K562 (cell line): ENCODE data around the gene PCSK5. TPM values are rescaled to one million over a fixed set of nuclear protein-coding genes. Genes with fewer than 3 reads are reported as not detected.

Source experiments
- ATAC-seq: fragments of 200-7000 bp; cut with Tn5 transposase; 3 replicates; pipeline ENCODE4 v1.9.1; 2020; ENCODE audit warnings: moderate library complexity
- BruUV-seq: library from RNA; stranded (reverse); fragments of 400-500 nt; replicated peaks from 2 replicates; lab custom pipeline; 2021; lab: Mats Ljungman, UMichigan
- CTCF ChIA-PET: fragments of 300-600 bp; formaldehyde crosslinking; extraction: SDS; loops from one replicate; lab custom pipeline; 2021; ENCODE audit warnings: low intra/inter-chr PET ratio; lab: Yijun Ruan, JAX
- POLR2A ChIA-PET: fragments of 300-600, 350-650 bp; sonication (Branson Sonifier 250); formaldehyde crosslinking; extraction: SDS; loops from one replicate; lab custom pipeline; 2021; ENCODE audit warnings: antibody characterized with exemption, inconsistent platforms; lab: Yijun Ruan, JAX
- DNase-seq, 4 experiments: peaks; one replicate each; pipeline versions ENCODE4 v3.0.0 to v3.0.0-alpha.2; 2011 to 2018; ENCODE audit warnings: low spot score in 3 of 4, mixed read lengths in 3 of 4; ENCODE audit errors: extremely low read depth in 1 of 4
- FAIRE-seq: peaks from 2 replicates; lab custom pipeline; 2011; peaks lifted over from hg19 to GRCh38; lab: Jason Lieb, UNC
- H2AFZ ChIP-seq: 2 replicates; pipeline ENCODE4 v1.6.0; 2011; ENCODE audit warnings: low read depth, low read length, control low read depth, inconsistent platforms
- H3K27ac ChIP-seq: fragments of 200-600 bp; 3 replicates; pipeline ENCODE4 v1.8.0; 2011; ENCODE audit warnings: low read depth, mild to moderate bottlenecking, control low read depth, inconsistent platforms, low read length, moderate library complexity, mixed read lengths; ENCODE audit errors: extremely low read depth
- H3K27me3 ChIP-seq, 2 experiments: fragments of 300-600 bp in 1 of 2; 2 replicates in 1 of 2; 3 replicates in 1 of 2; pipeline versions ENCODE4 v1.6.0 to v1.8.0; 2011; ENCODE audit warnings: inconsistent platforms in 2 of 2, low read length in 2 of 2, mild to moderate bottlenecking in 1 of 2, mixed read lengths in 1 of 2, moderate library complexity in 1 of 2; ENCODE audit not compliant: control insufficient read depth in 2 of 2, insufficient read depth in 2 of 2
- H3K36me3 ChIP-seq: fragments of 300-600 bp; 3 replicates; pipeline ENCODE4 v1.8.0; 2011; ENCODE audit warnings: mild to moderate bottlenecking, low read length, inconsistent platforms; ENCODE audit not compliant: control insufficient read depth, insufficient read depth
- H3K4me1 ChIP-seq, 2 experiments: fragments of 200-600 bp in 1 of 2; replicated peaks in 1 of 2; 2 replicates in 1 of 2; 3 replicates in 1 of 2; pipeline versions ENCODE4 v1.5.1 to v1.8.0; 2011; ENCODE audit warnings: inconsistent platforms in 2 of 2, low read length in 2 of 2, mild to moderate bottlenecking in 1 of 2, mixed read lengths in 1 of 2, moderate library complexity in 1 of 2; ENCODE audit not compliant: control insufficient read depth in 2 of 2, insufficient read depth in 2 of 2
- H3K4me2 ChIP-seq: 2 replicates; pipeline ENCODE4 v1.6.1; 2011; ENCODE audit warnings: low read length, control low read depth, inconsistent platforms, mixed read lengths; ENCODE audit not compliant: insufficient read depth
- H3K4me3 ChIP-seq: fragments of 200-600 bp; sonication (generic), shearing (Covaris generic); 2 replicates; pipeline ENCODE4 v1.5.1; 2016; ENCODE audit warnings: control low read depth, inconsistent platforms
- H3K79me2 ChIP-seq: fragments of 200-600 bp; 3 replicates; pipeline ENCODE4 v1.8.0; 2011; ENCODE audit warnings: low read length, inconsistent platforms; ENCODE audit not compliant: control insufficient read depth, insufficient read depth
- H3K9ac ChIP-seq, 2 experiments: 2 replicates each; pipeline versions ENCODE4 v1.6.0 to v1.6.1; 2011; ENCODE audit warnings: low read depth in 2 of 2, low read length in 2 of 2, control low read depth in 1 of 2, inconsistent platforms in 1 of 2, mild to moderate bottlenecking in 1 of 2, mixed read lengths in 1 of 2; ENCODE audit not compliant: insufficient read depth in 1 of 2
- H3K9me1 ChIP-seq: one replicate; pipeline ENCODE4 v1.6.0; 2011; ENCODE audit warnings: inconsistent platforms, mild to moderate bottlenecking, low read length, moderate library complexity; ENCODE audit not compliant: control insufficient read depth, insufficient read depth
- H3K9me3 ChIP-seq: replicated peaks from 2 replicates; pipeline ENCODE4 v1.5.1; 2011; ENCODE audit warnings: low read depth, low read length, inconsistent platforms; ENCODE audit not compliant: control insufficient read depth, insufficient read depth
- H4K20me1 ChIP-seq: replicated peaks from 2 replicates; pipeline ENCODE4 v1.6.1; 2011; ENCODE audit warnings: low read length, inconsistent platforms, mixed read lengths; ENCODE audit not compliant: control insufficient read depth, insufficient read depth
- FOXJ3 ChIP-seq: sonication (generic); formaldehyde crosslinking; IDR thresholded peaks from 2 replicates; pipeline ENCODE4 v1.4.0; 2020; ENCODE audit warnings: mild to moderate bottlenecking, missing genetic modification reagents
- HNRNPL ChIP-seq: fragments of 200-400 bp; formaldehyde crosslinking; IDR thresholded peaks from 2 replicates; pipeline ENCODE4 v1.6.1; 2017; ENCODE audit warnings: low read depth, mild to moderate bottlenecking, low read length
- HSF4 ChIP-seq: fragments of 250-450 bp; sonication (Bioruptor Pico); IDR thresholded peaks from 2 replicates; pipeline ENCODE4 v2.1.2; 2022; ENCODE audit warnings: mild to moderate bottlenecking, moderate library complexity, borderline replicate concordance
- LEF1 ChIP-seq: fragments of 450-650 bp; IDR thresholded peaks from 2 replicates; pipeline ENCODE4 v1.6.1; 2016; ENCODE audit warnings: mild to moderate bottlenecking
- RBM14 ChIP-seq: fragments of 200-400 bp; formaldehyde crosslinking; IDR thresholded peaks from 2 replicates; pipeline ENCODE4 v1.6.1; 2018; ENCODE audit warnings: low read depth, mild to moderate bottlenecking, low read length, moderate library complexity, borderline replicate concordance; ENCODE audit not compliant: insufficient read depth
- ZBTB5 ChIP-seq: fragments of 450-650 bp; IDR thresholded peaks from 2 replicates; pipeline ENCODE4 v1.6.1; 2017; ENCODE audit warnings: antibody characterized with exemption
- ZC3H8 ChIP-seq: fragments of 450-650 bp; IDR thresholded peaks from 2 replicates; pipeline ENCODE4 v1.6.1; 2017
- ZNF174 ChIP-seq: fragments of 250-450 bp; sonication (Bioruptor Pico); IDR thresholded peaks from 2 replicates; pipeline ENCODE4 v1.4.0; 2020; ENCODE audit warnings: mild to moderate bottlenecking
- WGBS: fragments of 100-300 bp; shearing (Covaris generic); methylation state at CpG from one replicate; pipeline ENCODE4 v1.1.6; 2016; ENCODE audit warnings: low coverage, mixed read lengths; ENCODE audit not compliant: insufficient coverage; ENCODE audit errors: missing lambda C conversion rate; 5-methylcytosine and 5-hydroxymethylcytosine counted together
- in situ Hi-C: fragments of 300-500 bp; cut with MboI; formaldehyde crosslinking; loops from 4 replicates; pipeline ENCODE4 v1.15.0; 2018; ENCODE audit warnings: inconsistent platforms, mixed read lengths
- intact Hi-C: fragments of 100-400 bp; cut with micrococcal nuclease; formaldehyde crosslinking; loops from 2 replicates; pipeline ENCODE4 v1.14.2; 2022
- polyA plus RNA-seq, 8 experiments: library from polyadenylated mRNA; depleted of rRNA in 4 of 8; stranded (reverse) in 5 of 8; unstranded in 3 of 8; fragments of >200 nt; fragmentation: Nextera tagmentation in 2 of 8; fragmentation: Illumina TruSeq in 1 of 8; extraction: Ambion mirVana in 2 of 8; extraction: Trizol in 1 of 8; gene quantifications; 2 replicates each; pipeline versions ENCODE4 v1.2.1 to v1.2.3, GENCODE V29; 2011 to 2014; ENCODE audit warnings: inconsistent platforms in 1 of 8, missing spikeins in 1 of 8
- total RNA-seq, 7 experiments: library from RNA; depleted of rRNA in 6 of 7; stranded (reverse); fragments of >200 nt in 6 of 7; fragmentation: Illumina TruSeq in 2 of 7; extraction: Trizol in 2 of 7; gene quantifications; 2 replicates each; pipeline versions ENCODE4 v1.2.1 to v1.2.3, GENCODE V29; 2011 to 2021; ENCODE audit warnings: low replicate concordance in 1 of 7

The PCSK5 gene
- total and polyA plus RNA-seq, 9 of the 15 experiments (the other 6 are each of a cell fraction or from before 2014, with no cell fraction given): not detected

DNA sequence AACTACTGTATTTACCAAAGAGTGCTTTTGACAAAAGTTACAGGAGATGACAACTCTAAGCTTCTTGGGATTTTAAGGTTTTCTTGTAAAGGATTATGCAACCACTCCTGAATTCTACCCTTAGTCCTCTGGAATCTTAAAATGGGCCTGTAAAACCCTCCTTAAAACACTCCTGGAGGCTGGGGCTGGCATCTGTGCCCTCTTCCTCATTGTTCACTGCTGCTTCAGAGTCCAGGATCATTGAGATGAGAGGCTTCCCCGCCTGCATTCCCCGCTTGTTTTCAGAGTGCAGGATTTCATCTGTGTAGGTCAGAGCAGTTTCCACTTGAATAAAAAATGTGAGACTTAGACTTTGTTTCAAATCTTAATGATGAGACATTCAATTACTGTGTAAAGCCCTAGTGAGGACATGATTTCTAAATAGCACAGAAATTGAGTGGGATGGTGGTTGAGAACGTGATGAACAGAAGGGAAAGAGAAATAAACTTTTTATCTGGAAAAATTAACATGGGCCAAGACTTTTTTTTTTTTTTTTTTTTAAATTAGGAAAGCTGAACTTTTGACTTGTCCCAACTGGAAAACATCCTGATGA is 40.4 kb downstream of the PCSK5 start (continued):
- no peak for TF ChIP-seq HSF4 (CRISPR knock-in tag)
- no peak for TF ChIP-seq RBM14
- TF ChIP-seq HNRNPL: no peak
- TF ChIP-seq ZC3H8: no peak
- no peak for TF ChIP-seq FOXJ3 (CRISPR knock-in tag)
- TF ChIP-seq LEF1: no peak
- no peak for TF ChIP-seq ZNF174 (CRISPR knock-in tag)

DNA sequence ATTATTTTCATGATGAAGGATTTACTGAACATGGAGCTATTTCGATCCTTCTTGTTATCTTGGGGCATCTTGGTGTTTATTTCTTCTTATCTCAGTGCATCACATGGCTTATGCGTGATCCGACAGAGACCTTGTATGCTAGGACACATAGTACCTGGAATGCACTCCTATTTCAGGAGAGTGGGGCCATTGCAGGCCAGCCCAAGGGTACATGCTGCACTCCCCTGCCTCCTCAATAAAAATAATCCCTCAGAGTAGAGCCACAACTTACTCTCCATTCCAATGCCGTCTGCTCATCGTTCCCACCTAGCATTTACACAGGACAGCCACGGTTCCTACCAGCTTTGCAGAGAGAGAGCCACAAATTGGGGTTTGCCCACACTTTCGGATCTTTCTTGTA is 43.5 kb downstream of the PCSK5 start:
- no peak for FAIRE-seq
- no peak overlapping the region for H3K27ac ChIP-seq
- no peaks in the 10 kb centered on the region for H3K27me3 ChIP-seq
- no peaks in the 10 kb centered on the region for H3K4me1 ChIP-seq
- no peak overlapping the region for H3K4me2 ChIP-seq
- no peak for TF ChIP-seq ZBTB5
- intact Hi-C loops (no loop called here), in situ Hi-C loops (no loop called here)
- no peak overlapping the region for H2AFZ ChIP-seq
- no peaks in the 10 kb centered on the region for H3K79me2 ChIP-seq
- no peaks in the 10 kb centered on the region for H3K36me3 ChIP-seq
- no peaks in the 10 kb centered on the region for H3K9me1 ChIP-seq
- no peak overlapping the region for H3K9ac ChIP-seq
- H3K4me3 ChIP-seq: no peak overlapping the region
- ATAC-seq: no peak
- no peaks in the 10 kb centered on the region for H4K20me1 ChIP-seq
- POLR2A ChIA-PET: no interaction called here
- H3K9me3 ChIP-seq: no peaks in the 10 kb centered on the region
- WGBS: 0% methylated on average over 4 of the region's 7 CpGs
- CTCF ChIA-PET: no interaction called here
- DNase-seq: no peak
- BruUV-seq: no TSS peak
